Endothelial cell of umbilical vein (primary cell): Measurements from ENCODE around the gene MEGF11. TPM values are rescaled to one million over a fixed set of nuclear protein-coding genes. Genes with fewer than 3 reads are reported as not detected.

ENCODE experiments used
- BruUV-seq: library from RNA; stranded (reverse); fragments of 400-500 nt; replicated peaks from 2 replicates; lab custom pipeline; 2021; lab: Mats Ljungman, UMichigan
- CTCF ChIA-PET: fragments of 300-600, 350-600 bp; sonication (Branson Sonifier 250); formaldehyde crosslinking; loops from one replicate; lab custom pipeline; 2021; ENCODE audit warnings: antibody characterized with exemption, inconsistent platforms; lab: Charles Lee
- POLR2A ChIA-PET: fragments of 300-600, 350-600 bp; sonication (Branson Sonifier 250); formaldehyde crosslinking; loops from one replicate; lab custom pipeline; 2021; ENCODE audit warnings: antibody characterized with exemption, inconsistent platforms; lab: Charles Lee
- DNase-seq: peaks from one replicate; pipeline ENCODE4 v3.0.0-alpha.2; 2011; ENCODE audit warnings: low read depth, low spot score
- FAIRE-seq: peaks from 2 replicates; lab custom pipeline; 2011; peaks lifted over from hg19 to GRCh38; lab: Jason Lieb, UNC
- H2AFZ ChIP-seq: 2 replicates; pipeline ENCODE4 v1.6.0; 2012; ENCODE audit warnings: low read depth, low read length, control low read depth, inconsistent platforms
- H3K27ac ChIP-seq: 2 replicates; pipeline ENCODE4 v1.5.1; 2011; ENCODE audit warnings: low read depth, mild to moderate bottlenecking, control low read depth, low read length, moderate library complexity; ENCODE audit not compliant: insufficient read depth
- H3K27me3 ChIP-seq, 2 experiments: 2 replicates each; pipeline versions ENCODE4 v1.6.0 to v1.6.1; 2011; ENCODE audit warnings: low read length in 2 of 2, mixed read lengths in 1 of 2; ENCODE audit not compliant: control insufficient read depth in 2 of 2, insufficient read depth in 2 of 2
- H3K36me3 ChIP-seq, 2 experiments: 2 replicates in 1 of 2; 3 replicates in 1 of 2; pipeline ENCODE4 v1.5.1; 2011; ENCODE audit warnings: low read length in 2 of 2, mild to moderate bottlenecking in 1 of 2, moderate library complexity in 1 of 2; ENCODE audit not compliant: control insufficient read depth in 2 of 2, insufficient read depth in 2 of 2; ENCODE audit errors: extremely low read depth in 1 of 2
- H3K4me1 ChIP-seq: 3 replicates; pipeline ENCODE4 v1.5.1; 2011; ENCODE audit warnings: mild to moderate bottlenecking, low read length; ENCODE audit not compliant: control insufficient read depth, insufficient read depth; ENCODE audit errors: extremely low read depth
- H3K4me2 ChIP-seq: 2 replicates; pipeline ENCODE4 v1.6.1; 2011; ENCODE audit warnings: low read length, control low read depth, mixed read lengths; ENCODE audit not compliant: insufficient read depth
- H3K4me3 ChIP-seq, 3 experiments: fragments of 200-600 bp in 1 of 3; sonication (generic), shearing (Covaris generic) in 1 of 3; replicated peaks in 1 of 3; 2 replicates each; pipeline ENCODE4 v1.5.1; 2011 to 2016; ENCODE audit warnings: control low read depth in 3 of 3, low read length in 3 of 3, mild to moderate bottlenecking in 2 of 3, inconsistent platforms in 1 of 3, low read depth in 1 of 3, moderate library complexity in 1 of 3; ENCODE audit not compliant: insufficient read depth in 1 of 3
- H3K79me2 ChIP-seq: 2 replicates; pipeline ENCODE4 v1.6.0; 2012; ENCODE audit warnings: low read length, inconsistent platforms; ENCODE audit not compliant: control insufficient read depth, insufficient read depth
- H3K9ac ChIP-seq: replicated peaks from 2 replicates; pipeline ENCODE3; 2011; ENCODE audit warnings: low read length, control low read depth; ENCODE audit not compliant: insufficient read depth; ENCODE audit errors: extremely low read depth
- H3K9me1 ChIP-seq: replicated peaks from 3 replicates; pipeline ENCODE4 v1.6.0; 2011; ENCODE audit warnings: mild to moderate bottlenecking, low read length; ENCODE audit not compliant: control insufficient read depth, insufficient read depth; ENCODE audit errors: extremely low read depth
- H3K9me3 ChIP-seq: replicated peaks from 2 replicates; pipeline ENCODE4 v1.5.1; 2012; ENCODE audit warnings: low read length, inconsistent platforms; ENCODE audit not compliant: control insufficient read depth, insufficient read depth
- H4K20me1 ChIP-seq: replicated peaks from 2 replicates; pipeline ENCODE3; 2011; ENCODE audit warnings: mild to moderate bottlenecking, low read length; ENCODE audit not compliant: control insufficient read depth, insufficient read depth; ENCODE audit errors: extremely low read depth
- CTCF ChIP-seq, 2 donors: IDR thresholded peaks; 1 replicate in 1 of 2; 2 replicates in 1 of 2; pipeline ENCODE4 v1.5.1; 2011; ENCODE audit warnings: low read length in 2 of 2, mild to moderate bottlenecking in 2 of 2, moderate library complexity in 2 of 2, control low read depth in 1 of 2, inconsistent platforms in 1 of 2, low read depth in 1 of 2; ENCODE audit not compliant: insufficient read depth in 1 of 2; ENCODE audit errors: extremely low read depth in 1 of 2
- EZH2 ChIP-seq: IDR thresholded peaks from 2 replicates; pipeline ENCODE4 v1.6.1; 2012; ENCODE audit warnings: borderline replicate concordance, low read depth, mild to moderate bottlenecking, moderate library complexity, low read length, inconsistent platforms; ENCODE audit not compliant: severe bottlenecking
- FOS ChIP-seq: IDR thresholded peaks from 2 replicates; pipeline ENCODE4 v1.6.1; 2011; ENCODE audit warnings: mild to moderate bottlenecking, low read length, moderate library complexity, borderline replicate concordance; ENCODE audit not compliant: insufficient read depth
- GATA2 ChIP-seq: IDR thresholded peaks from 2 replicates; pipeline ENCODE4 v1.7.0; 2011; ENCODE audit warnings: low read depth, mild to moderate bottlenecking, moderate library complexity, mixed read lengths, low read length; ENCODE audit not compliant: insufficient read length, insufficient read depth
- JUN ChIP-seq: IDR thresholded peaks from 2 replicates; pipeline ENCODE4 v1.6.1; 2011; ENCODE audit warnings: borderline replicate concordance, low read depth; ENCODE audit not compliant: insufficient read length, insufficient read depth
- MYC ChIP-seq: IDR thresholded peaks from one replicate; pipeline ENCODE4 v1.6.1; 2011; ENCODE audit warnings: mild to moderate bottlenecking, low read depth, low read length
- POLR2A ChIP-seq: IDR thresholded peaks from 2 replicates; pipeline ENCODE4 v1.6.1; 2012; ENCODE audit warnings: low read depth, mild to moderate bottlenecking, control low read depth, low read length
- POLR2AphosphoS5 ChIP-seq: IDR thresholded peaks from 2 replicates; pipeline ENCODE4 v1.6.1; 2012; ENCODE audit warnings: low read depth, mild to moderate bottlenecking, control low read depth, low read length, moderate library complexity; ENCODE audit not compliant: insufficient read depth
- dilution Hi-C: fragments of 300-500 bp; cut with MboI; formaldehyde crosslinking; loops from one replicate; pipeline ENCODE4 v1.15.0; 2019; ENCODE audit warnings: low sequenced_read_pairs; ENCODE audit not compliant: extremely low pct_ligation_motif_present
- intact Hi-C: fragments of 100-400 bp; cut with micrococcal nuclease; formaldehyde crosslinking; loops from one replicate; pipeline ENCODE4 v1.10.0; 2022
- polyA plus RNA-seq, 4 experiments: library from polyadenylated mRNA; depleted of rRNA in 3 of 4; stranded (reverse) in 3 of 4; unstranded in 1 of 4; fragments of >200 nt; gene quantifications; 2 replicates each; pipeline versions ENCODE4 v1.2.1 to v1.2.3, GENCODE V29; 2011 to 2012; ENCODE audit warnings: missing spikeins in 1 of 4
- total RNA-seq: library from RNA; stranded (reverse); gene quantifications from 2 replicates; pipeline ENCODE4 v1.2.3, GENCODE V29; 2021
- TF ChIP-seq, protein P1 (sequence below): IDR thresholded peaks from 2 replicates; pipeline ENCODE4 v1.6.1; 2011; ENCODE audit not compliant: insufficient read depth, insufficient read length

MEGF11 gene
- total and polyA plus RNA-seq, 2 donors (not counting 3 experiments of a cell fraction or from before 2014, with no cell fraction given) = not detected

DNA sequence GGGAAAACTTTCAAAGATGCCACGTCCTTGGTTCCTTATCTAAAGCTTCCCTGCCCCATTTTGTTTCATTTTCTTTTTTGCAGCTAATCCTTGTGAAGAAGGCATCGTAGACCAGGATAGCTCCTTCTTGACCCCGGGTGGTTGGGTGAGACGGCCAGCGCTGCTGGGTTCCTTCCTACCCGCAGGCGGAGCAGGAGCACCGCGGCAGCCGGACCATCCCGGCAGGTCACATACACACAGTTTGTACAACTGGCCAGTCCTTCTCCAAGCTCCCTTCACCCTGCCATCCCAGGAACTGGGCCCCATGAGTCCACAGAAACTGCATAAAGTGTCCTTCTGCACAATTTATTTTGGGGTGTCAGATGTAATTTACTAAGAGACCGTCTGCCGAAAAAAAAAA, 83.9 kb downstream of the MEGF11 start:
- intact Hi-C loops = no loop called here
- dilution Hi-C loops = no loop called here
- Histone ChIP-seq H3K4me1 (no peaks in the 10 kb centered on the region), H3K9me1 (no peaks in the 10 kb centered on the region), H3K4me2 (no peak overlapping the region), H4K20me1 (no peaks in the 10 kb centered on the region), H3K9ac (no peak overlapping the region), H3K9me3 (no peaks in the 10 kb centered on the region), H3K27me3 (peaks cover 6 to 7% of the 10 kb centered on the region in 2 experiments), H3K36me3 (no peaks in the 10 kb centered on the region), H3K79me2 (no peaks in the 10 kb centered on the region), H3K27ac (no peak overlapping the region), H2AFZ (no peak overlapping the region), H3K4me3 (no peak overlapping the region)
- CTCF ChIA-PET = interaction anchor here (1.3 kb wide), 1 partner anchor 10 kb away, joined by 3 read pairs; no protein-coding TSS in a partner anchor
- FAIRE-seq (no peak), DNase-seq (no peak)
- no TSS peak for BruUV-seq
- no peak for TF ChIP-seq GATA2
- TF ChIP-seq POLR2A = no peak
- TF ChIP-seq POLR2AphosphoS5 = no peak
- no peak for TF ChIP-seq MYC
- TF ChIP-seq EZH2 = no peak
- TF ChIP-seq, protein P1, sequence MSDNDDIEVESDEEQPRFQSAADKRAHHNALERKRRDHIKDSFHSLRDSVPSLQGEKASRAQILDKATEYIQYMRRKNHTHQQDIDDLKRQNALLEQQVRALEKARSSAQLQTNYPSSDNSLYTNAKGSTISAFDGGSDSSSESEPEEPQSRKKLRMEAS = no peak
- TF ChIP-seq JUN = no peak
- TF ChIP-seq FOS = no peak
- no peak for TF ChIP-seq CTCF (IDR thresholded peaks at IDR 0.05; ENCODE audit: extremely low read depth in 1 of 2, insufficient read depth in 1 of 2, low read depth in 1 of 2, low read length in 2 of 2)
- POLR2A ChIA-PET = no interaction called here
